ENCODE results near the gene USP37.

Gene USP37

DNA sequence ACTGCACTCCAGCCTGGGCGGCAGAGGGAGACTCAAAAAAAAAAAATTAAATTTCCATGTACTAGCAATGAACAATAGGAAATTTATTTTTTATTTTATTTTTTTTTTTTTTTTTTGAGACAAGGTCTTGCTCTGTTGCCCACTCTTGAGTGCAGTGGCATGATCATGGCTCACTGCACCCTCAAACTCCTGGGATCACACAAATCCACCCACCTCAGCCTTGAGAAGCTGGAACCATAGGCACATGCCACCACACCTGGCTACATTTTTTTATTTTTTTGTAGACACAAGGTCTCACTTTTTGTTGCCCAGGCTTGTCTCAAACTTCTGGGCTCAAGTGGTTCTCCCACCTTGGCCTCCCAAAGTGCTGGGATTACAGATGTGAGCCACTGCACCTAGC is 17.4 kb upstream of the USP37 start:
- H3K36me3 ChIP-seq = peaks cover 70 to 94% (median 75%) of the 10 kb centered on the region in 3 donors
- H3K9me3 ChIP-seq = no peaks in the 10 kb centered on the region
- H3K27me3 ChIP-seq = no peaks in the 10 kb centered on the region
- TF ChIP-seq, protein P1, sequence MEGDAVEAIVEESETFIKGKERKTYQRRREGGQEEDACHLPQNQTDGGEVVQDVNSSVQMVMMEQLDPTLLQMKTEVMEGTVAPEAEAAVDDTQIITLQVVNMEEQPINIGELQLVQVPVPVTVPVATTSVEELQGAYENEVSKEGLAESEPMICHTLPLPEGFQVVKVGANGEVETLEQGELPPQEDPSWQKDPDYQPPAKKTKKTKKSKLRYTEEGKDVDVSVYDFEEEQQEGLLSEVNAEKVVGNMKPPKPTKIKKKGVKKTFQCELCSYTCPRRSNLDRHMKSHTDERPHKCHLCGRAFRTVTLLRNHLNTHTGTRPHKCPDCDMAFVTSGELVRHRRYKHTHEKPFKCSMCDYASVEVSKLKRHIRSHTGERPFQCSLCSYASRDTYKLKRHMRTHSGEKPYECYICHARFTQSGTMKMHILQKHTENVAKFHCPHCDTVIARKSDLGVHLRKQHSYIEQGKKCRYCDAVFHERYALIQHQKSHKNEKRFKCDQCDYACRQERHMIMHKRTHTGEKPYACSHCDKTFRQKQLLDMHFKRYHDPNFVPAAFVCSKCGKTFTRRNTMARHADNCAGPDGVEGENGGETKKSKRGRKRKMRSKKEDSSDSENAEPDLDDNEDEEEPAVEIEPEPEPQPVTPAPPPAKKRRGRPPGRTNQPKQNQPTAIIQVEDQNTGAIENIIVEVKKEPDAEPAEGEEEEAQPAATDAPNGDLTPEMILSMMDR (IDR thresholded peaks at IDR 0.05) = no peak
- no peak overlapping the region for H3K27ac ChIP-seq
- no peak overlapping the region for H3K4me3 ChIP-seq
- no peak for DNase-seq
- H3K4me1 ChIP-seq = no peaks in the 10 kb centered on the region
- intact Hi-C loops (cut with DNase I; ENCODE audit: low total_unique reads) = no loop called here

DNA sequence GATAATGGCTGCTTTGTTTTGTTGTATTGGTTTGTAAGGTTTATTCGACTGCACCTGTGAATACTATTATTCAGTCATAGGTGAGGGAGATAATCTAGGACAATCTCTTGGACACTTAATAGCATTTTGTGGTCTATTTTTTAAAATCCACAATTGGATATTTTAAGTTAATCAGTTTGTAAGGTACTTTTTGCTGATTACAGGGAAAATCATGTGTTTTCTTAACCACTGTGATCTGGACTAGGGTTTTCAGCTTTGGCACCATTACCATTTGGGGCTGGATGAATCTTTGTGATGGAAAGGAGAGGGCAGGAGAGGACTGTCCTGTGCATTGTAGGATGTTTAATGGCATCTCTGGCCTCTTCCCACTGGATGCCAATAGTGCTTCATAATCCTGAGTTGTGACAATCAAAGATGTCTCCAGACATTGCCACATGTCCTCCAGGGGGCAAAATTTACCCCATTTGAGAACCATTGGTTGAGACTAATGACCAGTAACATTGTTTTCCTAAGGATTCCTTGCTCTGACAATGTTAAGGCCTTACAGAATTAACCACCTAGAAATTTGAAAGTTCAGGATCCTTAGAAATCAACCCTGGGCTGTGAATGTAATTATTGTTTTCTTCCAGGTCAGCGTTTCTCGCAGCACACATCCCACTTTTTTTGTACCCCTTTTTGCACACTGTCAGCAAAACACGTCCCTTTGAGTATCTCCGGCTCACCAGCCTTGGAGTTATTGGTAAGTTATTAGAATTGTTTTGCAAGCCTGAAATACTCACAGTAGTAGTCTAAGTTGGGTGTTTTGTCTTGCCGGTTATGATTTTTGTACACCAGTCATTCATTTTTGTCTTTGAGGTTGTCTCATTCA is 16.1 kb upstream of the USP37 start:
- H3K4me1 ChIP-seq = peaks cover 0 to 4% (median 0%) of the 10 kb centered on the region in 4 donors
- no peak overlapping the region for H3K27ac ChIP-seq
- no peaks in the 10 kb centered on the region for H3K27me3 ChIP-seq
- H3K4me3 ChIP-seq = no peak overlapping the region
- no peak for DNase-seq
- intact Hi-C loops (cut with DNase I; ENCODE audit: low total_unique reads) = no loop called here
- peaks cover 59 to 81% (median 62%) of the 10 kb centered on the region in 3 donors for H3K36me3 ChIP-seq
- H3K9me3 ChIP-seq = no peaks in the 10 kb centered on the region
- TF ChIP-seq, protein P1 (IDR thresholded peaks at IDR 0.05) = no peak

DNA sequence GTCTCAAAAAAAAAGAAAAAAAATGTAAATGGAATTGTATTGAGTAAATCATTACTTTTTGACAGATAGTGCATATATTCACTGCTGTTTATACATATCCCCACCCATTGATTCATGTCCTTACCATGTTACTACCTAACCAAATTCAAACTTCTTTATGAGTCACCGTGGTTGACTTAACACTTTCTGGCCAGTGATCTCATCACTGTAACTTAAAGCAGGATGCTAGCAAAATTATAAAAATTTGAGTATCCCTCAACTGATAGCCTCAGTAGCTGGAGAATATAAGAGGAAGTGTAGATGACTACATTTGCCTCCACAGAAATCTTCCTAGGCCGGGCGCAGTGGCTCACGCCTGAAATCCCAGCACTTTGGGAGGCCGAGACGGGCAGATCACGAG is 13.9 kb upstream of the USP37 start:
- no peak overlapping the region for H3K4me3 ChIP-seq
- H3K9me3 ChIP-seq = no peaks in the 10 kb centered on the region
- no peak for DNase-seq
- intact Hi-C loops (cut with DNase I; ENCODE audit: low total_unique reads) = no loop called here
- H3K27ac ChIP-seq = no peak overlapping the region
- H3K36me3 ChIP-seq = peaks cover 43 to 59% (median 48%) of the 10 kb centered on the region in 3 donors
- H3K27me3 ChIP-seq = no peaks in the 10 kb centered on the region
- peaks cover 0 to 6% (median 2%) of the 10 kb centered on the region in 4 donors for H3K4me1 ChIP-seq
- TF ChIP-seq, protein P1 (IDR thresholded peaks at IDR 0.05) = no peak

DNA sequence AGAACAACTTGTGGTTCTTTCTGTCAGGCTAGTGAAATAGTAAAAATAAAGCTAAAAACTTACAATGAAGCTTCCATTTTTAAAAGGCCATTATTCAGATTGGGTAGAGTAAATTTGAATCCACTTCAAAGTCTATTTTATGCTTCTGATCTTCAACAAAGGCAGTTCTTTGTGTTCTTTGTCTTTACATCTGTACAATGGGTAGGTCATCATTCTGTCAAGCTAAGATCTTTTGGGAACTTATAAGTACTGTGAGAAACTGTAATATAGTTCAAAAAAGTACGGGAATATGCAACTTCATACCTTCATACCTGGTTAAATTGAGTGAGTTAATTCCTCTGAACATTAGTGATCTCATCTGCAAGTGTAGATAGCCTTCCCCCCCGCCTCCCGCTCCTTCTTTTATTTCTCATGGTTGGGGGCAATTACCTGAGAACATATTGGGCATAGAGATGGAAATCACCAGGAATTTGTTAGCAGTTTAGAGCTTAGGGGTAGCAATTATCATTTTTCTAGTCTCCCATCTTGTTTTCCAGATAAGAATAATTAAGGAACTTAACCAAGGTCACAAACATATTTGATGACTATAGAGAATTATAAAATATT is 10.2 kb upstream of the USP37 start:
- Histone ChIP-seq H3K4me3 (no peak overlapping the region), H3K4me1 (peaks cover 0 to 6% (median 2%) of the 10 kb centered on the region in 4 donors), H3K27ac (no peak overlapping the region), H3K27me3 (no peaks in the 10 kb centered on the region), H3K36me3 (peaks cover 11 to 28% (median 27%) of the 10 kb centered on the region in 3 donors), H3K9me3 (no peaks in the 10 kb centered on the region)
- TF ChIP-seq, protein P1 (IDR thresholded peaks at IDR 0.05) = no peak
- intact Hi-C loops (cut with DNase I; ENCODE audit: low total_unique reads) = no loop called here
- DNase-seq = no peak

DNA sequence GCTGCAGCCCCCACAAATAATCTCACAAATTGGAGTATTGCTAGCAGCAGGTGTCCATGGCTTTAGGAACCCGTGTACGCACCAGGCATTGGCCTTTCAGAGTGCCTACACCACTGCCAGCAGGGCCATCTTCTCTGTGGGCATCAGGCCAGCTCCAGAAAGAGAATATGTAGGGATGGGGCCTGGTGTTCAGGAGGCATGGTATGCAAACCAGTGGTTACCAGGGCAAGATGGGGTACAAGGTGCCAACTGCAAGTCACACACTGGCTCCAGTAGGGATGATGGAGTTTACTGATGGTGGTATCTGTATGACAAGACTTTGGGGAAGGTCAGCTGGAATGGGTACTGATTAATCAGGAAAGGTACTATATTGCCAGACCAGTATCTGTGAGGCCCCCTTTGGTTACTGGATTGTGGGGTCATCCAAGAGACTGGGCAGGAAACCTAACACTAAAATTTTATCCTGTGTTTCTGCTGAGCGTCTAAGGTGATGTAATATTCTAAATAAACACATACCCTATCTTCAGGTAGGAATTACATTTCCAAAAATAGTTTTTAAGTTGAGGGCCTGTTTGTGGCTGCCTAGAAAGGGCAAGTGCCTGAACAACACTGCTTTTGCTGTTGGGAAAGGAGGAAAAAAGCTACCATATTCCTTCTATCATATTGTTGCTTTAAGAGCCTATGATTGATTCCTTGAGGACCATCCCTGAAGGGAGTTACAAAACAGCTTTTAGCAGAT is 9.5 kb upstream of the USP37 start:
- Histone ChIP-seq H3K4me3 (no peak overlapping the region), H3K27me3 (no peaks in the 10 kb centered on the region), H3K9me3 (no peaks in the 10 kb centered on the region), H3K4me1 (peaks cover 0 to 7% (median 3%) of the 10 kb centered on the region in 4 donors), H3K36me3 (peaks cover 10 to 25% (median 23%) of the 10 kb centered on the region in 3 donors), H3K27ac (no peak overlapping the region)
- intact Hi-C loops (cut with DNase I; ENCODE audit: low total_unique reads) = no loop called here
- TF ChIP-seq, protein P1 (IDR thresholded peaks at IDR 0.05) = no peak
- no peak for DNase-seq

Data from tibial artery (tissue), 4 donors.